NT2/D1 (cell line): ENCODE measurements around the gene POU6F1.

Experiments used
- DNase-seq: peaks from one replicate; pipeline ENCODE4 v3.0.0-alpha.2; 2011; ENCODE audit warnings: low read depth, low spot score
- H3K27me3 ChIP-seq: 2 replicates; pipeline ENCODE4 v1.6.0; 2011; ENCODE audit warnings: mild to moderate bottlenecking; ENCODE audit not compliant: insufficient read length, insufficient read depth
- H3K36me3 ChIP-seq: 2 replicates; pipeline ENCODE4 v1.6.1; 2011; ENCODE audit warnings: mild to moderate bottlenecking, low read length, mixed read lengths; ENCODE audit not compliant: insufficient read depth, insufficient read length
- H3K4me1 ChIP-seq: 2 replicates; pipeline ENCODE4 v1.5.1; 2011; ENCODE audit not compliant: insufficient read depth, insufficient read length
- H3K4me3 ChIP-seq: 2 replicates; pipeline ENCODE4 v1.5.1; 2011; ENCODE audit warnings: low read depth; ENCODE audit not compliant: insufficient read length
- H3K9ac ChIP-seq: 2 replicates; pipeline ENCODE4 v1.6.0; 2011; ENCODE audit warnings: low read depth; ENCODE audit not compliant: insufficient read length
- H3K9me3 ChIP-seq: 2 replicates; pipeline ENCODE4 v1.5.1; 2011; ENCODE audit warnings: mild to moderate bottlenecking, low read length; ENCODE audit not compliant: insufficient read depth
- SUZ12 ChIP-seq: IDR thresholded peaks from 2 replicates; pipeline ENCODE4 v1.6.1; 2011; ENCODE audit not compliant: insufficient read length, insufficient read depth; ENCODE audit errors: extremely low read depth
- YY1 ChIP-seq: IDR thresholded peaks from 2 replicates; pipeline ENCODE4 v1.6.1; 2011; ENCODE audit not compliant: insufficient read length, insufficient read depth
- ZNF274 ChIP-seq: IDR thresholded peaks from 2 replicates; pipeline ENCODE4 v1.6.1; 2011; ENCODE audit warnings: mild to moderate bottlenecking, low read depth, low read length

POU6F1 gene

DNA sequence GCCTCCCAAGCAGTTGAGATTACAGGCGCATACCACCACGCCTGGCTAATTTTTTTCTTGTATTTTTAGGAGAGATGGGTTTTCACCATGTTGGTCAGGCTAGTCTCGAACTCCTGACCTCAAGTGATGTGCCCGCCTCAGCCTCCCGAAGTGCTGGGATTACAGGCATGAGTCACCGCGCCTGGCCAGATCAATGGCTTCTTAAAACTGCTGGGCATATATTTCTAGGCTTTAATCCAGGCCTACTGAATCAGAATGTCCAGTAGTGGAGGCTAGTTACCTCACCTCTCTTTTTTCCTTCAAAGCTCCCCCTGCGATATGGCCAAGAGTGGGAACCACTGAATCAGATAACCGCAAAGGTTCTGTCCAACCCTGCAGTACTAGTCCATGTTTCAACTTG is 17.1 kb downstream of the POU6F1 start:
- peaks cover 3% of the 10 kb centered on the region for H3K4me1 ChIP-seq
- H3K27me3 ChIP-seq: no peaks in the 10 kb centered on the region
- no peak overlapping the region for H3K4me3 ChIP-seq
- no peaks in the 10 kb centered on the region for H3K9me3 ChIP-seq
- no peak for DNase-seq
- H3K36me3 ChIP-seq: peaks cover 5% of the 10 kb centered on the region
- TF ChIP-seq ZNF274 (no peak), SUZ12 (no peak), YY1 (no peak)
- no peak overlapping the region for H3K9ac ChIP-seq

DNA sequence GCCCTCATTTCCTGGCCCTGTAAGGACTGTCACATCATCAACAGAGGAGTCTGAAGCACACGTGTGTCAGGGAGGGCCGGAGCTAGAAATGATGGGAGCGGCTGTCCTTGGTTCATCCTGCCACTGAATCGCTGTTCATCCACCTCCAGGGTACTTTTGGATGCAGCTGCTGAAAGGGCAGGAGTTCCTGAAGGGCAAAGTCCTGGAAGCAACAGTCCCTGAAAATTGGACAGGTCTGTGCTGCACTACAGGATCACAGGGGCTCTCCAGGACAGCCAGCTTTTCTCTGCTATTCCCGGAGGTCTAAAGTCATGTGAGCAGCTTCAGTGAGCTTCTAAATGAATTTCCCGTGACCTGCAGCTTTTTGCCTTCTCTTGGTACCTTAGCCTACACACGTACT is 17.7 kb downstream of the POU6F1 start:
- TF ChIP-seq SUZ12 (no peak), YY1 (no peak), ZNF274 (no peak)
- Histone ChIP-seq H3K9me3 (no peaks in the 10 kb centered on the region), H3K9ac (no peak overlapping the region), H3K36me3 (peaks cover 5% of the 10 kb centered on the region), H3K27me3 (no peaks in the 10 kb centered on the region), H3K4me3 (no peak overlapping the region), H3K4me1 (peaks cover 3% of the 10 kb centered on the region)
- DNase-seq: no peak

DNA sequence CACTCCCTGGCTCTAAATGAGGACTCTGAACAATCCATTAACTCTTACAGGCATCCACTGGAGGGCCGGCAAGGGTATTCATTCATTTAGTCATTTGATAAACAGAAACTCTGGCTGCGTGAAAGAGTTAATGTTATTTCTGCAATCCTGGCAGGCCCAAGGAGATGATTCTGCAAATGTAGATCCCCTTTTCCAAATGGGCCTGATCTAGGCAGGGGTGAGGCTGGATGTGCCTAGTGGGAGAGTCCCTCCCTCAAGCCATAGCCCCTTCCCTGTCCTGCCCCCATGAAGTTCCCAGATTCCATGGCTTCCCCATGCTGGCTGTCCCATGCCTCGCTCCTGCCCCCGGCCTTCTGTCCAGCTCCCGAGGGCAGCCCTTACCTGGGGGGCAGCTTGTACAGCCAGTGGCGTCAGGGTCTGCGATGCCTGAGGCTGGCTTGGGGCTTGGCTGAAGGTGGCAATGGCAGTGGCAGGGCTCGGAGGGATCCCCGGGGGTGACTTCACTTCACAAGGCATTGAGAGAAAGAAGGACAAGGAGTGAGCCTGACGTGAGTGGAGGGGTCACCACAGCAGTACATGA is 18.4 kb downstream of the POU6F1 start:
- Histone ChIP-seq H3K4me3 (no peak overlapping the region), H3K27me3 (no peaks in the 10 kb centered on the region), H3K36me3 (peaks cover 5% of the 10 kb centered on the region), H3K4me1 (peaks cover 3% of the 10 kb centered on the region), H3K9ac (no peak overlapping the region), H3K9me3 (no peaks in the 10 kb centered on the region)
- no peak for TF ChIP-seq YY1
- no peak for TF ChIP-seq SUZ12
- DNase-seq: no peak

DNA sequence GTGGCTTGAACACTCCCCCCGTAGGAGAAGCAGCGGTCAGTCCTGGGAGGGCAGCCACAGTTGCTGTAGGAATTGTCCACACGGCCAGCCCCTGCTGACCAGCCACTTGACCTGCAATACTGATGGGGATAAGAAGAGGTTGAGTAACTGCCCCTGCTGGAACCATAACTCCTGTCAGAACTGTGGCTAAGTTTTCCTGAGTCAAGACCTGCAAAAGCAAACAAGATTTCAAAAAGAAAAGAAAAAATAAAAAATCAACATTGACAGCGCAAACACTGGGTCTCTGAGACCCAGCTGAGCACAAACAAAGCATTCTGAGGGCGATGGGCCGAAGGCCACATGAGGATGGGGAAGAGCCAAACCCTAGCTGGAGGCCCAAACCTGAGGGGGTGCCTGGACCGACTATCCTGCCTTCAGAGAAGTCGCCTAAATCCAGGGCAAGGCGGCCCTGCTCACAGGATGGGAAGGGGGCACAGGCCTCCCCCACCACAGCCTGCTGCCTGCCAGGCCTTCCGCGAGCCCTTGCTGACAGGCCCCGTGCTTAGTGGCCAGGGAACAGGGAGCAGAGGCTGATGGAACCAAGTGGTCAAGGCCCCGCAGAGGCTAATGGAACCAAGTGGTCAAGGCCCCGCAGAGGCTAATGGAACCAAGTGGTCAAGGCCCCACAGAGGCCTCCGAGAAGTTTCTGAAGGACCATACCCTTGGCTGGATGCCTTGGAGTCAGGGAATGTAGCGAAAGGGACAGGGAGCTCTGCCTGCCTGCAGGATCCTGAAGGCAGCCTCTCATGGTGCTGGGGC is 19.1 kb downstream of the POU6F1 start:
- H3K9ac ChIP-seq: no peak overlapping the region
- H3K4me1 ChIP-seq: peaks cover 3% of the 10 kb centered on the region
- no peak overlapping the region for H3K4me3 ChIP-seq
- H3K27me3 ChIP-seq: no peaks in the 10 kb centered on the region
- TF ChIP-seq SUZ12 (no peak), ZNF274 (no peak), YY1 (no peak)
- no peak for DNase-seq
- H3K9me3 ChIP-seq: no peaks in the 10 kb centered on the region
- H3K36me3 ChIP-seq: peaks cover 2% of the 10 kb centered on the region

DNA sequence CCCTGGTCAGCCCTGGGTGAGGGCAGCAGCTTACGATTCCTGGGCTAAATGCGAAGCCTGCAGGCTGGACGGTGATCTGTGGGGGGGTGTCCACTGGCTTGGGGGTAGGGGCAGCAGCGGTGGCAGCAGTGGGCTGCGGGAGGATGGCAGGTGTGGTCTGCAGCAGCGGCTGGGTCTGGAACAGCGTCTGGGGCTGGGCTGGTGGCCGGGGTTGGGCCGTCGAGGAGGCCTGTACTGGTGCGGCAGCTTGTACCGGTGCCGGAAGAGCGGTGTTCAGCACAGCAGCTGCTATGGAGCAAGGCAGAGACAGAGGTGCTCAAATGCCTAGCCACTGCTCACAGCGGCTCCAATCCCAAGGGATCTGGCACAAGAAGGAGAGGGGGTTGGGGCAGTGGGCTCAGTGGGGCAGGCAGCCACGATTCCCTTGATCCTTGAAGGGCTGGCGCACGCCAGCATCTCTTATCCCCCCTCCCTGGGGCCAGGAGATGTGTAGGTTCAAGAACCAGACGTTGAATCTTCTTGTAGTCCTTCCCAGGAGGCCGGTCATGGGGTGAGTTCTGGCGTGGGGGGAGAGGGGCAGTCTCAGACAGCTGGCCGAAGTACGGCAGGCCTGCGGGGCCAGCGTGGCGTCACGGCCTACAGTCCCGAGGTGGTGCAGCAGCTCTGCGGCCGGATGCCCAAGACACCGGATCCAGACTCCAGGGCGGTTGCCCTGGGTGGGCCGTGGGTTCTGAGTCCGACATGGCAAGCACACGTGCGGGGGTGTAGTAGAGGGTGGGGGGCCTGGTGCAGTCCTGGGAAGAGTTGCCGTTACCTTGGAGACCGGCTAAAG is 19.9 kb downstream of the POU6F1 start:
- no peaks in the 10 kb centered on the region for H3K27me3 ChIP-seq
- H3K9ac ChIP-seq: no peak overlapping the region
- DNase-seq: no peak
- TF ChIP-seq YY1: no peak
- no peak for TF ChIP-seq SUZ12
- TF ChIP-seq ZNF274: no peak
- no peaks in the 10 kb centered on the region for H3K9me3 ChIP-seq
- peaks cover 2% of the 10 kb centered on the region for H3K36me3 ChIP-seq
- no peak overlapping the region for H3K4me3 ChIP-seq
- H3K4me1 ChIP-seq: peaks cover 3% of the 10 kb centered on the region

DNA sequence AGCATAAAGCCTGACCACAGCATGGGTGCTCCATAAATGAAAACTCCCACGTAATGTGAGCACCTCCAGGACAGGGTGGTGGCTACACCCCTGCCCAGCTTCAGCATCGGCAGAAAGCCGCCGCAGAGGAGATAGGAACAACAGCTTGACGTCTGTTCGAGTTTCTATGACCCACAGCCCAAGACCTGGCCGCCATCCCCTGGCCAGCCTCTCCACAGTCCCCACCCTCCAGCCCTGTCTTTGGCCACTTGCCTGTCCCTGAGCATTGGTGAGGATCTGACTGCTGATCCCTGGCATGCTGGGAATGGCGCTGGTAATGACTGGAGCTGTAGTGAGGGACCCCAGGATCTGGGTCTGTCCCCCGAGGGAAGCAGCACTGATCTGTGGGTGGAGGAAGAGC is 21.3 kb downstream of the POU6F1 start:
- Histone ChIP-seq H3K27me3 (no peaks in the 10 kb centered on the region), H3K9ac (no peak overlapping the region), H3K4me1 (peaks cover 3% of the 10 kb centered on the region), H3K9me3 (no peaks in the 10 kb centered on the region), H3K4me3 (no peak overlapping the region), H3K36me3 (peaks cover 2% of the 10 kb centered on the region)
- TF ChIP-seq SUZ12 (no peak), ZNF274 (no peak), YY1 (no peak)
- DNase-seq: no peak

DNA sequence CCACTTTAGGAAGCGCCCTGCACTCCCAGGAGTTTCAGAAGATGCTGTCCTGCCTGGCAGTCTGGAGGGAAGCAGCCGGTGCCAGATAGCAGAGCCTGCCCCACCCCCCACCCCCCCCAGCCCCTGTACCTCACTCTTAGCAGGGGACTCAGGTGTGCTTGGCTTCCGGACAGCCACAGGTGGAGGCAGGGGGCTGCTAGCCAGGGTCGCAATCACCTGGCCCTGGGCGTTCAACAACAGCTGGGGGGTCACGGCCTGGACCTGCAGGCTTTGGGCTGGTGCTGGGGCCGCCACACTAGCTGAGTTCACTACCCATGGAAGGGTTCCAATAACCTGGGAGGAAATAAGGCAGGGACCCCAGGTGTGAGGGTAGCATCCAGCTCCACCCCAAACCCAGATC is 22.0 kb downstream of the POU6F1 start:
- Histone ChIP-seq H3K4me3 (no peak overlapping the region), H3K9me3 (no peaks in the 10 kb centered on the region), H3K27me3 (no peaks in the 10 kb centered on the region), H3K4me1 (peaks cover 3% of the 10 kb centered on the region), H3K36me3 (peaks cover 2% of the 10 kb centered on the region), H3K9ac (no peak overlapping the region)
- DNase-seq: no peak
- TF ChIP-seq YY1 (no peak), SUZ12 (no peak), ZNF274 (no peak)
